KG1 (cell line): Measurements from ENCODE around the gene EXOC6.

ENCODE experiments used
- DNase-seq: peaks from one replicate; lab custom pipeline; 2025; lab: John Stamatoyannopoulos, UW

The EXOC6 gene

GRCh38 chr10:93065675-93066543, 217.6 kb downstream of the EXOC6 start:
- DNase-seq, result no peak

- DNase-seq, result no peak
Observed at GRCh38 chr10:93066544-93066913, 218.2 kb downstream of the EXOC6 start.

GRCh38 chr10:93067443-93068365, 219.4 kb downstream of the EXOC6 start:
- DNase-seq, result no peak

- peak; percentile 25 for DNase-seq
Observed at GRCh38 chr10:93068411-93069244, 220.3 kb downstream of the EXOC6 start.

GRCh38 chr10:93069245-93069561, 220.9 kb downstream of the EXOC6 start:
- no peak for DNase-seq

GRCh38 chr10:93070378-93071176, 222.3 kb downstream of the EXOC6 start:
- DNase-seq, result no peak

- no peak for DNase-seq
Observed at GRCh38 chr10:93071177-93071472, 222.8 kb downstream of the EXOC6 start.

- no peak for DNase-seq
Observed at GRCh38 chr10:93071674-93072224, 223.4 kb downstream of the EXOC6 start.

- DNase-seq, result no peak
Observed at GRCh38 chr10:93072225-93072712, 223.9 kb downstream of the EXOC6 start.

GRCh38 chr10:93072713-93073538, 224.6 kb downstream of the EXOC6 start:
- DNase-seq, result no peak

GRCh38 chr10:93073539-93074146, 225.3 kb downstream of the EXOC6 start, which contains the start of gene CYP26A1:
CYP26A1 (plus strand) TSS chr10:93073893; CDS start chr10:93073935, 42 bp downstream.
- no peak for DNase-seq

GRCh38 chr10:93074147-93074596, 225.9 kb downstream of the EXOC6 start:
- DNase-seq, result peak; percentile 55

- DNase-seq, result no peak
Observed at GRCh38 chr10:93074597-93075368, 226.5 kb downstream of the EXOC6 start.

GRCh38 chr10:93075369-93076221, 227.3 kb downstream of the EXOC6 start:
- DNase-seq, result no peak

GRCh38 chr10:93076871-93077270, 228.6 kb downstream of the EXOC6 start:
- DNase-seq, result no peak

- no peak for DNase-seq
Observed at GRCh38 chr10:93077860-93078337, 229.6 kb downstream of the EXOC6 start.

- no peak for DNase-seq
Observed at GRCh38 chr10:93079663-93080349, 231.5 kb downstream of the EXOC6 start.
